Activated CD4-positive, alpha-beta T cell treated with anti-CD3 and anti-CD28 coated beads, Interleukin-2, amount 10 ng/mL, durations not matched to agents 24 days and 14 days (primary cell): ENCODE data around the gene SSBP2. TPM values are rescaled to one million over a fixed set of nuclear protein-coding genes. Genes with fewer than 3 reads are reported as not detected.
"Not testable (repeated sequence)": the region's sequence is repeated elsewhere in the genome, so short reads cannot be mapped to it uniquely, and the experiment has no call there.

Experiments used
- DNase-seq: peaks from one replicate; pipeline ENCODE4 v3.0.0; 2022
- H3K27ac Mint-ChIP-seq: one replicate; pipeline ENCODE4 v1.8.0; 2022; ENCODE audit warnings: mild to moderate bottlenecking, mixed read lengths
- H3K27me3 Mint-ChIP-seq: one replicate; pipeline ENCODE4 v1.8.0; 2022; ENCODE audit warnings: mixed read lengths
- H3K36me3 Mint-ChIP-seq: one replicate; pipeline ENCODE4 v1.8.0; 2022; ENCODE audit warnings: low read depth, mild to moderate bottlenecking, mixed read lengths
- H3K4me1 Mint-ChIP-seq: one replicate; pipeline ENCODE4 v1.8.0; 2021; ENCODE audit warnings: mixed read lengths
- H3K4me3 Mint-ChIP-seq: one replicate; pipeline ENCODE4 v1.8.0; 2022; ENCODE audit warnings: mild to moderate bottlenecking, moderate library complexity, mixed read lengths
- H3K9me3 Mint-ChIP-seq: one replicate; pipeline ENCODE4 v1.8.0; 2021; ENCODE audit warnings: mixed read lengths
- intact Hi-C: fragments of 100-400 bp; cut with micrococcal nuclease; formaldehyde crosslinking; loops from one replicate; pipeline ENCODE4 v1.15.1; 2023
- total RNA-seq: library from RNA; stranded (reverse); gene quantifications from 2 replicates; pipeline ENCODE4 v1.2.3, GENCODE V29; 2022

SSBP2 gene
- total RNA-seq, 1 donor from 2014 or later: 13.1 TPM

DNA sequence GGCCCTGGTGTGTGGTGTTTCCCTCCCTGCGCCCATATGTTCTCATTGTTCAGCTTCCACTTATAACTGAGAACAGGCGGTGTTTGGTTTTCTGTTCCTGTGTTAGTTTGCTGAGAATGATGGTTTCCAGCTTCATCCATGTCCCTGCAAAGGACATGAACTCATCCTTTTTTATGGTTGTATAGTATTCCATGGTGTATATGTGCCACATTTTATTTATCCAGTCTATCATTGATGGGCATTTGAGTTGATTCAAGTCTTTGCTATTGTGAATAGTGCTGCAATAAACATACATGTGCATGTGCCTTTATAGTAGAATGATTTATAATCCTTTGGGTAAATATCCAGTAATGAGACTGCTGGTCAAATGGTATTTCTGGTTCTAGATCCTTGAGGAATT lies 36.8 kb downstream of the SSBP2 start:
- H3K9me3 Mint-ChIP-seq: not testable (repeated sequence)

DNA sequence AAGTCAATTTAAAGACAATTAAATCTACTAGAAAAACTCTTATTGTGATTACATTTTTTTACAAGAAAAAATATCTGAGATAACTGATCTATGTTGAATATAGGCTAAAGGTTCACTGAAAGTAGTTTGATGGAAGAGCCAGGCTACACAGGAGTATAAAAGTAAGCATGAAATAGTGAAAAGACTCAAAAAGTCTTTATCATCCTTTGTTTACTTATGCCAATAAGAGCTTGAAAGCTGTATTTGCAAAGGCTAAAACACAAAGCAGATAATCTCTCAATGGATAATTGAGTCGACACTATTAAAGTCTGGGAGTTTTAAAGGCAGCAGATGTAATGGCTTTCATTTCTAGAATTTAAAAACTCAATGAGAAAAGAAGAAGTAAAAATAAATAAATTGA lies 42.0 kb downstream of the SSBP2 start:
- H3K27ac Mint-ChIP-seq: no peak overlapping the region
- H3K27me3 Mint-ChIP-seq: no peaks in the 10 kb centered on the region
- H3K4me3 Mint-ChIP-seq: no peak overlapping the region
- intact Hi-C loops: no loop called here
- H3K36me3 Mint-ChIP-seq: peaks cover 5% of the 10 kb centered on the region
- DNase-seq: no peak
- no peaks in the 10 kb centered on the region for H3K4me1 Mint-ChIP-seq
- no peaks in the 10 kb centered on the region for H3K9me3 Mint-ChIP-seq

More for the DNA sequence above, 36.8 kb downstream of the SSBP2 start:
- H3K27me3 Mint-ChIP-seq, H3K27ac Mint-ChIP-seq, H3K4me3 Mint-ChIP-seq, H3K36me3 Mint-ChIP-seq, H3K4me1 Mint-ChIP-seq, DNase-seq, intact Hi-C loops: not testable (repeated sequence)

DNA sequence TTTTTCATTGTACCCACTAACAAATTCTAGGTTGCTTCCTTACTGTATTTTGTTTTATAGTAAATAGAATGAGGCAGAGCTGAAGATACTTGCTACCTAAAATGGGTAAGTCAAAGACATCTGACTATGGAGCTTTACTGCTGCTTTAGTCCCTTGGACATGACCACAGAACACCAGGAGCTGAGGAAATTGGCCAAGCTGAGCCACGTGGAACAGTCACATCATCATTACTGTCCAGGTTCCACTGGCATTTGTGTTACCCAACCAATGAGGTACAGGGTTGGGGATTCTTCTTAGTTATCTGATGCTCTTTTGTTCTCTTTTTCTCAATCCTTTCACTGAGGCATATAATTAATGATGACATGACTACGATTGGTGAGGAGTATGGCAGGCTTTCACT lies 47.1 kb downstream of the SSBP2 start:
- H3K36me3 Mint-ChIP-seq: peaks cover 13% of the 10 kb centered on the region
- intact Hi-C loops: no loop called here
- no peaks in the 10 kb centered on the region for H3K27me3 Mint-ChIP-seq
- no peak overlapping the region for H3K27ac Mint-ChIP-seq
- no peaks in the 10 kb centered on the region for H3K4me1 Mint-ChIP-seq
- no peak overlapping the region for H3K4me3 Mint-ChIP-seq
- H3K9me3 Mint-ChIP-seq: peaks cover 6% of the 10 kb centered on the region
- no peak for DNase-seq

- Mint-ChIP-seq H3K27me3 (no peaks in the 10 kb centered on the region), H3K27ac (no peak overlapping the region), H3K4me1 (no peaks in the 10 kb centered on the region), H3K36me3 (peaks cover 10% of the 10 kb centered on the region), H3K4me3 (no peak overlapping the region), H3K9me3 (peaks cover 6% of the 10 kb centered on the region)
- no peak for DNase-seq
- intact Hi-C loops: no loop called here
Observed at GRCh38 chr5:81700166-81700565, 50.7 kb downstream of the SSBP2 start.

- Mint-ChIP-seq H3K4me1 (no peaks in the 10 kb centered on the region), H3K36me3 (peaks cover 10% of the 10 kb centered on the region), H3K27me3 (no peaks in the 10 kb centered on the region), H3K9me3 (peaks cover 6% of the 10 kb centered on the region), H3K27ac (no peak overlapping the region), H3K4me3 (no peak overlapping the region)
- intact Hi-C loops: no loop called here
- DNase-seq: no peak
Observed at GRCh38 chr5:81698813-81699212, 52.1 kb downstream of the SSBP2 start.

DNA sequence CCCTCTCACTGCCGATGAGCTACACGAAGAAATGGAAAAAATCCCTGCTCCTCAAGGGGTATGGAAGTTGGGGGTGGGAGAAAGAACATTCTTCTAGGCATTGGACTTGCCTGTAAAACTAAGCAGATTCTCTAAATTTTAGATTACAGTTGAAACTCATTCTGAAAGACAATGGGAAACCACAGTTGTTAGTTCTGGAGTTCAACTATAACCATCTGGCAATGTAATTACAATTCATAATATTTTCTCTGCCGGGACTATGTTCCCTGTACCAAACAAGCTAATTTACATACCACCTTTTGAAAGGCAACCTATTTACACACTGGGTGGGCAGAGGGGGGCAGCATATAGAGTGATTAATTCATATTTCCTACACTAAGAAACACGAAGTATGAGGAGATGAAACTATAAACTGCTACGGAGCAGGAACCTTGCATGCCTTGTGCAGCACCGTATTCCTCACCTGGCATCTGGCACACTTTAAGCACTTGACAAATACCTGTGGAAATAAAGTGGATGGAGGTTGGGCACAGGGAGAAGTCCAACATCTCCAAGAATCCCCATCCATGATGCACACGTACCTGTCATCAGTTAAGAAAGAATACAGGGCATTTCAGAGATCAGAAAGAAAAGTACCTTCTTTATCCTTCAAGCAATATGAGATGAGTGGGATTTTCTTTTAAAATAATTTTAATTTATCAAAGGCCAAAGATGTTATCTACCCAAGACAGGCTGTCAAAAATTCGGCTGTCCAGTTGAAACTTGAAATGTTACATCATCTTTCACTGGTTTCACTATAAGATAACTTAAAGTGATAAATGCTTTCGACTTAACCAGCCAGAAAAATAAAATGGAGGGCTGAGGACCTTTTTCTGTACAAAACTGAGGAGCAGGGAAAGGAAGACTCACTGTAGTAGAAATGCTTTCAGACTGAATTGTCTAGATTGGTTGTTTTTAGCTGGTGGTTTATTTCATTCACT lies 54.2 kb downstream of the SSBP2 start:
- H3K27me3 Mint-ChIP-seq: no peaks in the 10 kb centered on the region
- H3K9me3 Mint-ChIP-seq: peaks cover 13% of the 10 kb centered on the region
- H3K4me3 Mint-ChIP-seq: no peak overlapping the region
- peaks cover 16% of the 10 kb centered on the region for H3K36me3 Mint-ChIP-seq
- no peak for DNase-seq
- H3K4me1 Mint-ChIP-seq: no peaks in the 10 kb centered on the region
- intact Hi-C loops: no loop called here
- H3K27ac Mint-ChIP-seq: no peak overlapping the region

DNA sequence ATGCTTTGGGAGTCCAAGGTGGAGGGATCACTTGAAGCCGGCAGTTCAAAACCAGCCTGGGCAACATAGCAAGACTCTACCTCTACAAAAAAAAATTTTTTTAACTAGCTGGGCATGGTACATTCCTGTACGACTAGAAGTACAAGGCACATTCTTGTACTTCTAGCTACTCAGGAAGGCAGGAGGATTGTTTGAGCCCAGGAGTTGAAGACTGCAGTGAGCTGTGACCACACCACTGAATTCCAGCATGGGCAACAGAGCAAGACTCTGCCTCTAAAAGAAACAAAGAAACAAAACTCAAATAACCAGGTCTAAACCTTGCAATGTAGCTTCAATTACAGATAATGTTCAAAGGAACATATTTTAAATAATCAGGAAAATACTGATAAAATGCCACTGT lies 56.2 kb downstream of the SSBP2 start:
- Mint-ChIP-seq H3K9me3 (peaks cover 24% of the 10 kb centered on the region), H3K4me3 (no peak overlapping the region), H3K4me1 (no peaks in the 10 kb centered on the region), H3K27me3 (no peaks in the 10 kb centered on the region), H3K36me3 (peaks cover 23% of the 10 kb centered on the region), H3K27ac (no peak overlapping the region)
- intact Hi-C loops: no loop called here
- no peak for DNase-seq

DNA sequence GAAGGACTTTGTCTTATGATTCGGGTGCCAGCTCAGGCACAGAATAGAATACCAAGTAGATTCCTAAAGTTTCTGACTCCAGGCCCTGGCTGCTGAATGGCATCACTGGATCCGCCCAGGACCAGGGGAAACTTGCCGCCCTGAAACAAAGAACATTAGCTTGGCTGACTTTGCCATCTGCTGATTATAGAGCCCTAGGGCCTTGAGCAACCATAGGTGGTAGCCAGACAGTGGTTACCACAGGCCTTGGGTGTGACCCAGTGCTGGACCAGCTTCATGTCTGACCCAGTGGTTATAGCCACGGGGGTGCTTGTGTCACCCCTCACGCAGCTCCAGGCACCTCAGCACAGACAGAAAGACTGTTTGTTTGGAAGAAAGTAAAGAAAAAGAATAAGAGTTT lies 62.7 kb downstream of the SSBP2 start:
- no peak for DNase-seq
- intact Hi-C loops: no loop called here
- no peaks in the 10 kb centered on the region for H3K27me3 Mint-ChIP-seq
- H3K4me3 Mint-ChIP-seq: no peak overlapping the region
- peaks cover 40% of the 10 kb centered on the region for H3K9me3 Mint-ChIP-seq
- H3K27ac Mint-ChIP-seq: no peak overlapping the region
- peaks cover 33% of the 10 kb centered on the region for H3K36me3 Mint-ChIP-seq
- H3K4me1 Mint-ChIP-seq: no peaks in the 10 kb centered on the region

DNA sequence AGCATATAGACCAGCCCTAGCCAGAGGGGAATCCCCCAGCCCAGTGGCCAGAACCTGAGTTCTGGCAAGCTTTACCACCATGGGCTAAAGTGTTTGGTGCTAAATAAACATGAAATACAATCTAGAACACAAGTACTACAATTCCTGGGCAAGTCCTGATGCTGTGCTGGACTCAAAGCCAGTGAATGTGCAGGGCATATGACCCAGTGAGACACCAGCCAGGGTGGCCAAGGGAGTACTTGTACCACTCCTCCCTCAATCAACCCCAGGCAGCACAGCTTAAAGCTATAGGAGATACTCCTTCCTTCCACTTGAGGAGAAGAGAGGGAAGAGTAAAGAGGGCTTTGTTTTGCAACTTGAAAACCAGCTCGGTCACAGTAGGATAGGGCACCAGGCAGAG lies 63.6 kb downstream of the SSBP2 start:
- H3K36me3 Mint-ChIP-seq: peaks cover 29% of the 10 kb centered on the region
- DNase-seq: no peak
- no peak overlapping the region for H3K27ac Mint-ChIP-seq
- no peak overlapping the region for H3K4me3 Mint-ChIP-seq
- H3K4me1 Mint-ChIP-seq: no peaks in the 10 kb centered on the region
- peaks cover 38% of the 10 kb centered on the region for H3K9me3 Mint-ChIP-seq
- intact Hi-C loops: no loop called here
- no peaks in the 10 kb centered on the region for H3K27me3 Mint-ChIP-seq

DNA sequence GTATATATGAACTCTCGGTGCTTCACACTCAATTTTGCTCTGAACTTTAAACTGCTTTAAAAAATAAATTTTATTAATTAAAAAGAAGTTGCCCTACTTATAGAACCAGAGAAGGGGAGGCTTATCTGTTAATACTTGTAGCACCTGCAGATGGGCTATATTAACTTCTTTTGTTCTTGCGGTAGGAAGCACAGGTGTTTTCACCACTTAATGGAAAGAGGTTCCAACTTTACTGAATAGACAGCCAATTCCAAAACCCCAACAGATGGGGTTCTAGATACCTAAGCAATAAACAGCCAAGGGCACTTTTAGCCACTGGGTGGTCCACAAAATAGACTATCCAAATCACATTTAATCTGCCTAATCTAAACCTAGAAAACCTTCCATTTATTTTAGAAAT lies 65.4 kb downstream of the SSBP2 start:
- intact Hi-C loops: no loop called here
- H3K27ac Mint-ChIP-seq: no peak overlapping the region

DNA sequence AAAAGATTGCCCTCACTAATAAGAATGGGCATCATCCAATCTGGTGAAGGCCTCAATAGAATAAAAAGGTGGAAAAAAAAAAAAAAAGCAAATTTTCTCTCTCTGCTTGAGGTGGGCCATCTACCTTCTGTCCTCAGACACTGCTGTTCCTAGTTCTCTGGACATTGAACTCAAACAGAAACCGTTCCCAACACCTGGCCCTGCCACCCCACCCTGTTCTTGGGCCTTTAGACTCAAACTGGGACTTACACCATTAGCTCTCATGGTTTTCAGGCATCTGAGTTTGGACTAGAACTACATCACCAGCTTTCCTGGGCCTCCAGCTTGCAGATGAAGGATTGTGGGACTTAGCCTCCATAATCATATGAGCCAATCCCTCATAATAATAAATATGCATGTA lies 71.0 kb downstream of the SSBP2 start:
- H3K4me3 Mint-ChIP-seq: no peak overlapping the region
- peaks cover 9% of the 10 kb centered on the region for H3K9me3 Mint-ChIP-seq
- peaks cover 3% of the 10 kb centered on the region for H3K36me3 Mint-ChIP-seq
- intact Hi-C loops: no loop called here
- H3K27ac Mint-ChIP-seq: no peak overlapping the region
- H3K4me1 Mint-ChIP-seq: no peaks in the 10 kb centered on the region
- no peaks in the 10 kb centered on the region for H3K27me3 Mint-ChIP-seq
- DNase-seq: no peak

More for the DNA sequence above, 65.4 kb downstream of the SSBP2 start:
- no peak for DNase-seq
- peaks cover 29% of the 10 kb centered on the region for H3K9me3 Mint-ChIP-seq
- no peaks in the 10 kb centered on the region for H3K27me3 Mint-ChIP-seq
- H3K36me3 Mint-ChIP-seq: peaks cover 18% of the 10 kb centered on the region
- H3K4me3 Mint-ChIP-seq: no peak overlapping the region
- no peaks in the 10 kb centered on the region for H3K4me1 Mint-ChIP-seq

DNA sequence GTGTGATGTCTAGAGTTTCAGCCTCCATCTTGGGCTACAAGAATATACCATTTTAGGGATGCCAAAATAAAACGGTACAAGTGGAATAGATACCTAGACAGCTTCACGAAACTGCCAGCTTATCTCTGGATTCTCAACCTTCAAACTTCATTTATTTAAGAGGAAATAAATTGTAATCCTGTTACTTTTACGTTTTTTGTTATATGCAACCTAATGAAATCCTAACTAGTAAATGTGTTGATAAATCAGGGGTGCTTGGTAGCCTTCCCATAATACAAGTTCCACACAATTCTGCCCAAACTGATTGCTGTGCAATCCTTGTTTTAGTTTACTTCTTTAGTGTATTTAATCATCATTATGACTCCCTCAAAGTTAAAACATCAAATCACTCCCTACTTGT lies 75.5 kb downstream of the SSBP2 start:
- Mint-ChIP-seq H3K4me1 (no peaks in the 10 kb centered on the region), H3K9me3 (no peaks in the 10 kb centered on the region), H3K36me3 (peaks cover 1% of the 10 kb centered on the region), H3K4me3 (no peak overlapping the region), H3K27me3 (no peaks in the 10 kb centered on the region), H3K27ac (no peak overlapping the region)
- no peak for DNase-seq
- intact Hi-C loops: no loop called here

GRCh38 chr5:81665795-81666194 lies 85.1 kb downstream of the SSBP2 start:
- no peak overlapping the region for H3K27ac Mint-ChIP-seq
- DNase-seq: no peak
- H3K9me3 Mint-ChIP-seq: peaks cover 5% of the 10 kb centered on the region
- H3K4me3 Mint-ChIP-seq: no peak overlapping the region
- H3K4me1 Mint-ChIP-seq: no peaks in the 10 kb centered on the region
- H3K36me3 Mint-ChIP-seq: peaks cover under 1% of the 10 kb centered on the region
- no peaks in the 10 kb centered on the region for H3K27me3 Mint-ChIP-seq
- intact Hi-C loops: no loop called here

- H3K4me3 Mint-ChIP-seq, H3K36me3 Mint-ChIP-seq, H3K4me1 Mint-ChIP-seq, H3K27me3 Mint-ChIP-seq, H3K27ac Mint-ChIP-seq, intact Hi-C loops, DNase-seq: not testable (repeated sequence)
- H3K9me3 Mint-ChIP-seq: peaks cover 13% of the 10 kb centered on the region
Observed at GRCh38 chr5:81660624-81661023, 90.3 kb downstream of the SSBP2 start.

GRCh38 chr5:81657386-81657785 lies 93.5 kb downstream of the SSBP2 start:
- DNase-seq: no peak
- H3K4me3 Mint-ChIP-seq: no peak overlapping the region
- peaks cover 13% of the 10 kb centered on the region for H3K9me3 Mint-ChIP-seq
- H3K36me3 Mint-ChIP-seq: peaks cover 8% of the 10 kb centered on the region
- H3K27ac Mint-ChIP-seq: no peak overlapping the region
- intact Hi-C loops: no loop called here
- peaks cover 2% of the 10 kb centered on the region for H3K4me1 Mint-ChIP-seq
- H3K27me3 Mint-ChIP-seq: no peaks in the 10 kb centered on the region
